ENCODE results near the gene INF2. TPM values are rescaled to one million over a fixed set of nuclear protein-coding genes. Genes with fewer than 3 reads are reported as not detected.

The INF2 gene
- total and polyA plus RNA-seq, 4 donors: 13.1 to 51.6 (median 25.5) TPM

GRCh38 chr14:104681689-104682074, 7.7 kb upstream of the INF2 start:
- 51% methylated on average over 11 of the region's 11 CpGs for WGBS
- Histone ChIP-seq H3K4me3 (ENCODE audit: low read depth in 1 of 3, low read length in 3 of 3) (no peak overlapping the region), H3K9ac (ENCODE audit: low read depth in 1 of 2, low read length in 2 of 2) (no peak overlapping the region), H3K27ac (ENCODE audit: low read depth in 1 of 2, low read length in 2 of 2) (peak overlapping the region; percentile 56 to 76), H3K27me3 (ENCODE audit: control insufficient read depth in 4 of 4, insufficient read depth in 4 of 4, low read length in 3 of 4) (no peaks in the 10 kb centered on the region), H3K36me3 (ENCODE audit: control insufficient read depth in 4 of 4, insufficient read depth in 3 of 4, low read depth in 1 of 4, low read length in 3 of 4) (no peaks in the 10 kb centered on the region), H3K9me3 (ENCODE audit: control insufficient read depth in 4 of 4, low read length in 3 of 4) (no peaks in the 10 kb centered on the region), H3K4me1 (ENCODE audit: control insufficient read depth in 4 of 4, insufficient read depth in 4 of 4, low read length in 3 of 4) (peaks cover 21 to 40% (median 32%) of the 10 kb centered on the region in 4 donors)
- DNase-seq (ENCODE audit: low spot score): no peak
- TF ChIP-seq JUND (IDR thresholded peaks at IDR 0.05) (no peak), NR2F2 (IDR thresholded peaks at IDR 0.05) (peak; percentile 27)

DNA sequence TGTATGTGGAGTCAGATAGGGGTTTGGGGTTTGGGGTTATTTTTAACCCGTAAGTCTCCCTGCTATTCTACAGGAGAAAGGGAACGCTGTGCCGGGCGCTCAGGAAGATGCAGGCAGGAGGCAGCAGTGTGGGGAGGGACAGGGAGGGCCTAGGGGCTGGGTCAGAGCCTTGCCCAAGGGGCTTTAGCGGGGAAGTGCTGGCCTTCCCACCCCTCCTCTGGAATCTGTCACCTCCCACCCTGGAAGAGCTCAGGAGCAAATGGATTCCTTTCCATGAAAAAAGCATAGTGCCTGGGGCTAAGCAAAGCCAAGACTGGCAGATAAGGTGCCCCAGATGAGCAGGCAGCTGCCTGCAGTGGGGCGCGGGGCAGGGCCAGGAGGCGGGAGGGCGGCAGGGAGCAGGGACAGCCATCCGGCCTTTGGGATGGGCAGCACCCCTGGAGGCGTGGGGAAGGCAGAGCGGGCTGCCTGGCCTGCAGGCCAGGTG, 7.3 kb upstream of the INF2 start:
- 71% methylated on average over 12 of the region's 12 CpGs for whole genome bisulfite sequencing
- no peak for DNase-seq (ENCODE audit: low spot score)
- TF ChIP-seq HNF4A (conservative IDR thresholded peaks at IDR 0.05) (no peak), RXRA (IDR thresholded peaks at IDR 0.05) (no peak), JUND (IDR thresholded peaks at IDR 0.05) (no peak)
- TF ChIP-seq, protein P1, sequence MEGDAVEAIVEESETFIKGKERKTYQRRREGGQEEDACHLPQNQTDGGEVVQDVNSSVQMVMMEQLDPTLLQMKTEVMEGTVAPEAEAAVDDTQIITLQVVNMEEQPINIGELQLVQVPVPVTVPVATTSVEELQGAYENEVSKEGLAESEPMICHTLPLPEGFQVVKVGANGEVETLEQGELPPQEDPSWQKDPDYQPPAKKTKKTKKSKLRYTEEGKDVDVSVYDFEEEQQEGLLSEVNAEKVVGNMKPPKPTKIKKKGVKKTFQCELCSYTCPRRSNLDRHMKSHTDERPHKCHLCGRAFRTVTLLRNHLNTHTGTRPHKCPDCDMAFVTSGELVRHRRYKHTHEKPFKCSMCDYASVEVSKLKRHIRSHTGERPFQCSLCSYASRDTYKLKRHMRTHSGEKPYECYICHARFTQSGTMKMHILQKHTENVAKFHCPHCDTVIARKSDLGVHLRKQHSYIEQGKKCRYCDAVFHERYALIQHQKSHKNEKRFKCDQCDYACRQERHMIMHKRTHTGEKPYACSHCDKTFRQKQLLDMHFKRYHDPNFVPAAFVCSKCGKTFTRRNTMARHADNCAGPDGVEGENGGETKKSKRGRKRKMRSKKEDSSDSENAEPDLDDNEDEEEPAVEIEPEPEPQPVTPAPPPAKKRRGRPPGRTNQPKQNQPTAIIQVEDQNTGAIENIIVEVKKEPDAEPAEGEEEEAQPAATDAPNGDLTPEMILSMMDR (IDR thresholded peaks at IDR 0.05; ENCODE audit: low read depth, low read length, missing input control): no peak
- TF ChIP-seq, protein P2, sequence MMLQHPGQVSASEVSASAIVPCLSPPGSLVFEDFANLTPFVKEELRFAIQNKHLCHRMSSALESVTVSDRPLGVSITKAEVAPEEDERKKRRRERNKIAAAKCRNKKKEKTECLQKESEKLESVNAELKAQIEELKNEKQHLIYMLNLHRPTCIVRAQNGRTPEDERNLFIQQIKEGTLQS (IDR thresholded peaks at IDR 0.05): no peak
- Histone ChIP-seq H3K4me3 (ENCODE audit: low read depth in 1 of 3, low read length in 3 of 3) (no peak overlapping the region), H3K27ac (ENCODE audit: low read depth in 1 of 2, low read length in 2 of 2) (peak overlapping the region in 1 of 2 donors; percentile 76), H3K36me3 (ENCODE audit: control insufficient read depth in 4 of 4, insufficient read depth in 3 of 4, low read depth in 1 of 4, low read length in 3 of 4) (no peaks in the 10 kb centered on the region), H3K9ac (ENCODE audit: low read depth in 1 of 2, low read length in 2 of 2) (no peak overlapping the region), H3K27me3 (ENCODE audit: control insufficient read depth in 4 of 4, insufficient read depth in 4 of 4, low read length in 3 of 4) (no peaks in the 10 kb centered on the region), H3K4me1 (ENCODE audit: control insufficient read depth in 4 of 4, insufficient read depth in 4 of 4, low read length in 3 of 4) (peaks cover 21 to 43% (median 33%) of the 10 kb centered on the region in 4 donors), H3K9me3 (ENCODE audit: control insufficient read depth in 4 of 4, low read length in 3 of 4) (no peaks in the 10 kb centered on the region)

GRCh38 chr14:104683653-104684448, 5.6 kb upstream of the INF2 start:
- 97% methylated on average over 22 of the region's 22 CpGs for WGBS
- no peaks in the 10 kb centered on the region for H3K36me3 ChIP-seq (ENCODE audit: control insufficient read depth in 4 of 4, insufficient read depth in 3 of 4, low read depth in 1 of 4, low read length in 3 of 4)
- H3K9ac ChIP-seq (ENCODE audit: low read depth in 1 of 2, low read length in 2 of 2): no peak overlapping the region
- peaks cover 34 to 49% (median 40%) of the 10 kb centered on the region in 4 donors for H3K4me1 ChIP-seq (ENCODE audit: control insufficient read depth in 4 of 4, insufficient read depth in 4 of 4, low read length in 3 of 4)
- no peak for DNase-seq (ENCODE audit: low spot score)
- no peak overlapping the region for H3K27ac ChIP-seq (ENCODE audit: low read depth in 1 of 2, low read length in 2 of 2)
- H3K4me3 ChIP-seq (ENCODE audit: low read depth in 1 of 3, low read length in 3 of 3): no peak overlapping the region
- TF ChIP-seq NR2F2 (IDR thresholded peaks at IDR 0.05) (no peak), JUND (IDR thresholded peaks at IDR 0.05) (no peak), GABPA (IDR thresholded peaks at IDR 0.05 in 1 of 2, conservative IDR thresholded peaks at IDR 0.05 in 1 of 2) (no peak), TAF1 (conservative IDR thresholded peaks at IDR 0.05) (no peak), HNF4G (IDR thresholded peaks at IDR 0.05) (no peak), HNF4A (conservative IDR thresholded peaks at IDR 0.05) (no peak)
- TF ChIP-seq, protein P2 (IDR thresholded peaks at IDR 0.05): no peak
- H3K9me3 ChIP-seq (ENCODE audit: control insufficient read depth in 4 of 4, low read length in 3 of 4): no peaks in the 10 kb centered on the region
- no peaks in the 10 kb centered on the region for H3K27me3 ChIP-seq (ENCODE audit: control insufficient read depth in 4 of 4, insufficient read depth in 4 of 4, low read length in 3 of 4)
